Hepatocyte (in vitro differentiated cells): ENCODE results near the gene PGD.

Source experiments
- CTCF ChIP-seq: fragments of 200-600 bp; sonication (generic); IDR thresholded peaks from 2 replicates; pipeline ENCODE4 v1.5.1; 2016; ENCODE audit warnings: antibody characterized with exemption, mild to moderate bottlenecking; ENCODE audit not compliant: poor library complexity
- EZH2 ChIP-seq: fragments of 200-600 bp; sonication (generic); IDR thresholded peaks from 2 replicates; pipeline ENCODE4 v1.6.1; 2016; ENCODE audit warnings: antibody characterized with exemption, mild to moderate bottlenecking, borderline replicate concordance
- EZH2phosphoT487 ChIP-seq: fragments of 200-600 bp; sonication (generic); IDR thresholded peaks from one replicate; pipeline ENCODE4 v1.6.1; 2018; ENCODE audit warnings: antibody characterized with exemption, mild to moderate bottlenecking, low read depth, moderate library complexity; ENCODE audit not compliant: unreplicated experiment, severe bottlenecking

DNA sequence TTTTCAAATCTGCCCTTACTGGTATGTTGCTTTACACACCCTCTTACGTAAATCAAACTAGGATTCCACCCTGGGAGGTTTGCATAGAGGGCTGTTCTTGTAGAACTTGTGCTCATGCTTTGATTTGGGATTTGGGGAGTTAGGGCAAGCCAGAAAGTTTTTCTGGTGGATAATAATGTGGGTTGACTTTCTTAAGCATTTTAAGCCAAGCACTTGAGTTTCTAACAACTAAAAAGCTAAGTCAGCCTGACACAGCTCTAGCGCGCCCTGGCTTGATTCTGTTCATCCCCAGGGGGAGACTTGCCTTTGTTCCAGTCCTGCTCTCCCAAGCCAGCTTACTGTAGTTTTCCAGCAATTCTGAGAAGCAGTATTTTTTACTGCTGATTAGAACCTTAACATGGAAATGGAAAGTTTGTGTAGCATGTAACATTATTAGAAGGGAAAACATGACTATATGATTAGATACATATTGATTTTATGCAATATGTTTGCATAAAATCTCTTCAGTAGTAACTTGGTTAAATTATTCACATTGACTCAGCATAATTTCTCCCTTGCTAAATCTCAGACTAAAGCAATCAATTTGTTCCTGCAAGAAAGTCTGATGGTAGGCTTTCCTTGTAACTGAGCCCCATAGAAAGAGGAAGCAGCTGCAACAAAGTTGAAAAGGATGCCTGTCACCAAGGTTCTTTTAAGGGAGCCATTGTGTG lies 11.0 kb upstream of the PGD start:
- TF ChIP-seq CTCF (no peak), EZH2 (no peak), EZH2phosphoT487 (no peak)
